Keratinocyte (primary cell): ENCODE measurements around the gene HMX3. TPM values are rescaled to one million over a fixed set of nuclear protein-coding genes. Genes with fewer than 3 reads are reported as not detected.

Experiments used
- DNase-seq: peaks from one replicate; pipeline ENCODE4 v3.0.0-alpha.2; 2011; ENCODE audit warnings: low read depth, missing footprints, low spot score
- FAIRE-seq: peaks from 2 replicates; lab custom pipeline; 2011; peaks lifted over from hg19 to GRCh38; lab: Jason Lieb, UNC
- H2AFZ ChIP-seq: 2 replicates; pipeline ENCODE4 v1.6.0; 2012; ENCODE audit warnings: low read length, control low read depth, inconsistent platforms; ENCODE audit not compliant: control insufficient read depth
- H3K27ac ChIP-seq: 2 replicates; pipeline ENCODE4 v1.5.1; 2011; ENCODE audit warnings: low read length; ENCODE audit not compliant: control insufficient read depth, insufficient read depth
- H3K27me3 ChIP-seq: 3 replicates; pipeline ENCODE4 v1.6.0; 2011; ENCODE audit warnings: low read length; ENCODE audit not compliant: control insufficient read depth, insufficient read depth; ENCODE audit errors: extremely low read depth
- H3K36me3 ChIP-seq, 2 experiments: 2 replicates in 1 of 2; 3 replicates in 1 of 2; pipeline ENCODE4 v1.5.1; 2011; ENCODE audit warnings: low read length in 2 of 2, mild to moderate bottlenecking in 1 of 2; ENCODE audit not compliant: control insufficient read depth in 2 of 2, insufficient read depth in 2 of 2; ENCODE audit errors: extremely low read depth in 1 of 2
- H3K4me1 ChIP-seq: 3 replicates; pipeline ENCODE4 v1.5.1; 2011; ENCODE audit warnings: low read length; ENCODE audit not compliant: control insufficient read depth, insufficient read depth; ENCODE audit errors: extremely low read depth
- H3K4me2 ChIP-seq: 3 replicates; pipeline ENCODE4 v1.6.0; 2011; ENCODE audit warnings: low read depth, low read length; ENCODE audit not compliant: control insufficient read depth, insufficient read depth; ENCODE audit errors: extremely low read depth
- H3K4me3 ChIP-seq, 3 experiments: fragments of 200-600 bp in 1 of 3; sonication (generic) in 1 of 3; 2 replicates in 2 of 3; 3 replicates in 1 of 3; pipeline ENCODE4 v1.5.1; 2011 to 2016; ENCODE audit warnings: low read length in 3 of 3, mild to moderate bottlenecking in 3 of 3, control low read depth in 2 of 3, inconsistent platforms in 1 of 3, low read depth in 1 of 3, mixed read lengths in 1 of 3, mixed run types in 1 of 3, moderate library complexity in 1 of 3; ENCODE audit not compliant: control insufficient read depth in 2 of 3, insufficient read depth in 2 of 3; ENCODE audit errors: extremely low read depth in 1 of 3
- H3K79me2 ChIP-seq: 2 replicates; pipeline ENCODE4 v1.6.0; 2012; ENCODE audit warnings: low read length; ENCODE audit not compliant: control insufficient read depth, insufficient read depth
- H3K9ac ChIP-seq: 3 replicates; pipeline ENCODE4 v1.6.0; 2011; ENCODE audit warnings: low read length; ENCODE audit not compliant: control insufficient read depth, insufficient read depth; ENCODE audit errors: extremely low read depth
- H3K9me1 ChIP-seq: 3 replicates; pipeline ENCODE4 v1.6.0; 2011; ENCODE audit warnings: low read length; ENCODE audit not compliant: control insufficient read depth, insufficient read depth; ENCODE audit errors: extremely low read depth
- H3K9me3 ChIP-seq: 2 replicates; pipeline ENCODE4 v1.5.1; 2012; ENCODE audit warnings: low read depth, low read length; ENCODE audit not compliant: control insufficient read depth
- H4K20me1 ChIP-seq: 3 replicates; pipeline ENCODE4 v1.6.0; 2011; ENCODE audit warnings: low read length; ENCODE audit not compliant: control insufficient read depth, insufficient read depth; ENCODE audit errors: extremely low read depth
- EZH2 ChIP-seq: IDR thresholded peaks from one replicate; pipeline ENCODE4 v1.6.1; 2012; ENCODE audit warnings: inconsistent platforms, mild to moderate bottlenecking, low read length, moderate library complexity
- dilution Hi-C: fragments of 300-500 bp; cut with MboI; formaldehyde crosslinking; loops from one replicate; pipeline ENCODE4 v1.7.0; 2020; ENCODE audit warnings: low sequenced_read_pairs; ENCODE audit not compliant: extremely low pct_ligation_motif_present
- polyA plus RNA-seq, 5 experiments: library from polyadenylated mRNA; depleted of rRNA in 3 of 5; stranded (reverse) in 3 of 5; stranded (forward) in 1 of 5; unstranded in 1 of 5; fragments of >200 nt; gene quantifications; 1 replicate in 1 of 5; 2 replicates in 3 of 5; 3 replicates in 1 of 5; pipeline versions ENCODE4 v1.2.1 to v1.2.3, GENCODE V29; 2011 to 2012; ENCODE audit warnings: missing spikeins in 2 of 5, low read depth in 1 of 5, low replicate concordance in 1 of 5
- TF ChIP-seq, protein P1 (sequence below), 3 experiments: IDR thresholded peaks in 1 of 3; conservative IDR thresholded peaks in 1 of 3; optimal IDR thresholded peaks in 1 of 3; 2 replicates in 2 of 3; 3 replicates in 1 of 3; pipeline versions ENCODE3 to v1.5.1; 2011; ENCODE audit warnings: low read length in 3 of 3, mild to moderate bottlenecking in 3 of 3, moderate library complexity in 2 of 3, control low read depth in 1 of 3, inconsistent platforms in 1 of 3; ENCODE audit not compliant: insufficient read depth in 2 of 3; ENCODE audit errors: extremely low read depth in 1 of 3

The HMX3 gene
- polyA plus RNA-seq, 1 donor (not counting 4 experiments of a cell fraction or from before 2014, with no cell fraction given): not detected

DNA sequence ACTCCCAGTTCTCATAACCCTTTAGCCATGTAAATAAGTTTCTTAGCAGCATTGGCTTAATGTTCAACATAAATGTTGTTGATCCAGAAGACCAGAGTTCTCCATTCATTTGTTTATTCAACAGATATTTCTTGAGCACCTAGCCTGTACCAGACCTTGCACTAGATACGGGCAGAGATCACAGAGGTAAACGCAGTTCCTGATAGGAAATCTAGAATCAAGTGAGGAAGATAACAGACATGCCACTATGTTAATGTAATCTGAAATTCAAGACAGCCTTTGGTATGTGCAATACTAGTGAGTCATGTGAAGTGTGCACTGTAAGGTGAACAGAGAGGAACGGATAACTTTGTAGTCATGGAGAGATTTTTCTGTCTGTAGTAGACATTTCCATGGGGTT, 21.4 kb downstream of the HMX3 start:
- no peak overlapping the region for H3K4me3 ChIP-seq
- H3K79me2 ChIP-seq: peaks cover 74% of the 10 kb centered on the region
- H3K4me1 ChIP-seq: peaks cover 27% of the 10 kb centered on the region
- no peak for TF ChIP-seq EZH2
- TF ChIP-seq, protein P1, sequence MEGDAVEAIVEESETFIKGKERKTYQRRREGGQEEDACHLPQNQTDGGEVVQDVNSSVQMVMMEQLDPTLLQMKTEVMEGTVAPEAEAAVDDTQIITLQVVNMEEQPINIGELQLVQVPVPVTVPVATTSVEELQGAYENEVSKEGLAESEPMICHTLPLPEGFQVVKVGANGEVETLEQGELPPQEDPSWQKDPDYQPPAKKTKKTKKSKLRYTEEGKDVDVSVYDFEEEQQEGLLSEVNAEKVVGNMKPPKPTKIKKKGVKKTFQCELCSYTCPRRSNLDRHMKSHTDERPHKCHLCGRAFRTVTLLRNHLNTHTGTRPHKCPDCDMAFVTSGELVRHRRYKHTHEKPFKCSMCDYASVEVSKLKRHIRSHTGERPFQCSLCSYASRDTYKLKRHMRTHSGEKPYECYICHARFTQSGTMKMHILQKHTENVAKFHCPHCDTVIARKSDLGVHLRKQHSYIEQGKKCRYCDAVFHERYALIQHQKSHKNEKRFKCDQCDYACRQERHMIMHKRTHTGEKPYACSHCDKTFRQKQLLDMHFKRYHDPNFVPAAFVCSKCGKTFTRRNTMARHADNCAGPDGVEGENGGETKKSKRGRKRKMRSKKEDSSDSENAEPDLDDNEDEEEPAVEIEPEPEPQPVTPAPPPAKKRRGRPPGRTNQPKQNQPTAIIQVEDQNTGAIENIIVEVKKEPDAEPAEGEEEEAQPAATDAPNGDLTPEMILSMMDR (optimal IDR thresholded peaks at IDR 0.05 in 1 of 3, IDR thresholded peaks at IDR 0.05 in 1 of 3, conservative IDR thresholded peaks at IDR 0.05 in 1 of 3; ENCODE audit: extremely low read depth in 1 of 3, insufficient read depth in 2 of 3, low read length in 3 of 3): no peak
- peaks cover 18% of the 10 kb centered on the region for H4K20me1 ChIP-seq
- H2AFZ ChIP-seq: no peak overlapping the region
- H3K4me2 ChIP-seq: no peak overlapping the region
- dilution Hi-C loops: no loop called here
- DNase-seq (no peak), FAIRE-seq (peak; percentile 34)
- no peak overlapping the region for H3K9ac ChIP-seq
- H3K27ac ChIP-seq: no peak overlapping the region
- H3K36me3 ChIP-seq: peaks cover 5 to 28% of the 10 kb centered on the region in 2 experiments
- peaks cover 4% of the 10 kb centered on the region for H3K27me3 ChIP-seq
- H3K9me3 ChIP-seq: no peaks in the 10 kb centered on the region
- peaks cover 3% of the 10 kb centered on the region for H3K9me1 ChIP-seq

DNA sequence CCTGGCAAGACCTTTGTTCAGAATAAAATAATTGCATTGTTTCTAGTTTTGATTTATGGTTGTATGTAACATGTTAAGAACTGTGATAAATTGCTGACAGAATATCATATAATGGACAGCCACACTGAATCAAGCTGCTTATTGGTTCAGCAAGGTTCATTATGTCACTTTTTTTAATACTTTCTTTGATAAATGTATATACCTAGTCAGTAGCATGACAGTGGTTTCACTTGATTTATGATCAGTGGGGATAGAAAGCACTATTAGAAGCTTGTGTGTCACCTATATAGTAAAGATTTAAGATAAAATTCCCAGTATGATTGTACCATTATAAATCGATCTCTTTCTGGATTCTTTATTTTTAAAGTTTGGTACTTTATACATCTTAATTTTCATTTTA, 22.9 kb downstream of the HMX3 start:
- TF ChIP-seq EZH2: no peak
- TF ChIP-seq, protein P1 (optimal IDR thresholded peaks at IDR 0.05 in 1 of 3, IDR thresholded peaks at IDR 0.05 in 1 of 3, conservative IDR thresholded peaks at IDR 0.05 in 1 of 3; ENCODE audit: extremely low read depth in 1 of 3, insufficient read depth in 2 of 3, low read length in 3 of 3): no peak
- H3K9ac ChIP-seq: no peak overlapping the region
- peaks cover 18% of the 10 kb centered on the region for H4K20me1 ChIP-seq
- no peak overlapping the region for H3K4me3 ChIP-seq
- peaks cover 15 to 28% of the 10 kb centered on the region in 2 experiments for H3K36me3 ChIP-seq
- no peaks in the 10 kb centered on the region for H3K27me3 ChIP-seq
- no peaks in the 10 kb centered on the region for H3K9me3 ChIP-seq
- H2AFZ ChIP-seq: no peak overlapping the region
- peak overlapping the region; percentile 3 for H3K4me2 ChIP-seq
- H3K4me1 ChIP-seq: peaks cover 27% of the 10 kb centered on the region
- H3K27ac ChIP-seq: no peak overlapping the region
- H3K79me2 ChIP-seq: peaks cover 80% of the 10 kb centered on the region
- DNase-seq (no peak), FAIRE-seq (no peak)
- peaks cover 3% of the 10 kb centered on the region for H3K9me1 ChIP-seq
- dilution Hi-C loops: no loop called here
